RWPE2 (cell line): ENCODE data around the gene UBQLN1.

Source experiments
- ATAC-seq: fragments of 200-7000 bp; cut with Tn5 transposase; 3 replicates; pipeline ENCODE4 v1.9.1; 2021; ENCODE audit warnings: low read depth
- DNase-seq: peaks from one replicate; pipeline ENCODE4 v3.0.0-alpha.2; 2020; ENCODE audit warnings: low spot score
- H3K27ac ChIP-seq: fragments of 450-650 bp; 2 replicates; pipeline ENCODE4 v1.5.1; 2017; ENCODE audit warnings: mild to moderate bottlenecking; ENCODE audit not compliant: poor library complexity, severe bottlenecking
- H3K27me3 ChIP-seq: fragments of 250-450 bp; sonication (Bioruptor Pico); 2 replicates; pipeline ENCODE4 v1.5.1; 2021; ENCODE audit warnings: mild to moderate bottlenecking, moderate library complexity; ENCODE audit not compliant: insufficient read depth, poor library complexity, severe bottlenecking
- H3K36me3 ChIP-seq: fragments of 250-450 bp; sonication (Bioruptor Pico); 2 replicates; pipeline ENCODE4 v1.5.1; 2020; ENCODE audit warnings: low read depth, mild to moderate bottlenecking, moderate library complexity
- H3K4me1 ChIP-seq: fragments of 250-450 bp; sonication (Bioruptor Pico); 2 replicates; pipeline ENCODE4 v1.5.1; 2021; ENCODE audit warnings: mild to moderate bottlenecking, moderate library complexity; ENCODE audit not compliant: insufficient read depth, poor library complexity, severe bottlenecking
- H3K4me3 ChIP-seq: fragments of 250-450 bp; sonication (Bioruptor Pico); 2 replicates; pipeline ENCODE4 v1.5.1; 2021; ENCODE audit warnings: mild to moderate bottlenecking, moderate library complexity; ENCODE audit not compliant: severe bottlenecking
- H3K9me3 ChIP-seq: fragments of 250-450 bp; sonication (Bioruptor Pico); 2 replicates; pipeline ENCODE4 v1.5.1; 2021; ENCODE audit warnings: mild to moderate bottlenecking, moderate library complexity; ENCODE audit not compliant: severe bottlenecking
- CTCF ChIP-seq: fragments of 450-650 bp; IDR thresholded peaks from one replicate; pipeline ENCODE4 v1.5.1; 2017; ENCODE audit warnings: mild to moderate bottlenecking, moderate library complexity; ENCODE audit not compliant: poor library complexity, severe bottlenecking

UBQLN1 gene

GRCh38 chr9:83724436-83724835 lies 16.7 kb upstream of the UBQLN1 start:
- DNase-seq (no peak), ATAC-seq (no peak)
- Histone ChIP-seq H3K27me3 (no peaks in the 10 kb centered on the region), H3K36me3 (no peaks in the 10 kb centered on the region), H3K4me1 (no peaks in the 10 kb centered on the region), H3K4me3 (no peak overlapping the region), H3K27ac (no peak overlapping the region), H3K9me3 (no peaks in the 10 kb centered on the region)
- TF ChIP-seq CTCF: no peak

GRCh38 chr9:83722726-83723495 lies 15.2 kb upstream of the UBQLN1 start:
- no peak for DNase-seq
- H3K4me3 ChIP-seq: no peak overlapping the region
- no peak for ATAC-seq

GRCh38 chr9:83721509-83721908 lies 13.8 kb upstream of the UBQLN1 start:
- ATAC-seq: no peak
- Histone ChIP-seq H3K36me3 (no peaks in the 10 kb centered on the region), H3K4me1 (no peaks in the 10 kb centered on the region), H3K9me3 (no peaks in the 10 kb centered on the region), H3K27ac (no peak overlapping the region), H3K27me3 (no peaks in the 10 kb centered on the region), H3K4me3 (no peak overlapping the region)
- TF ChIP-seq CTCF: no peak
- no peak for DNase-seq

More at GRCh38 chr9:83722726-83723495, 15.2 kb upstream of the UBQLN1 start:
- no peak overlapping the region for H3K27ac ChIP-seq
- no peaks in the 10 kb centered on the region for H3K36me3 ChIP-seq
- H3K9me3 ChIP-seq: no peaks in the 10 kb centered on the region
- TF ChIP-seq CTCF: no peak
- H3K27me3 ChIP-seq: no peaks in the 10 kb centered on the region
- no peaks in the 10 kb centered on the region for H3K4me1 ChIP-seq

- ATAC-seq: no peak
- no peak for TF ChIP-seq CTCF
- no peak overlapping the region for H3K27ac ChIP-seq
Measured at GRCh38 chr9:83715794-83716193, 8.0 kb upstream of the UBQLN1 start.

GRCh38 chr9:83715221-83715620 lies 7.5 kb upstream of the UBQLN1 start:
- H3K4me1 ChIP-seq: no peaks in the 10 kb centered on the region
- DNase-seq (no peak), ATAC-seq (no peak)
- TF ChIP-seq CTCF: no peak
- no peaks in the 10 kb centered on the region for H3K36me3 ChIP-seq
- no peak overlapping the region for H3K4me3 ChIP-seq
- no peak overlapping the region for H3K27ac ChIP-seq
- H3K27me3 ChIP-seq: no peaks in the 10 kb centered on the region
- no peaks in the 10 kb centered on the region for H3K9me3 ChIP-seq

More at GRCh38 chr9:83715794-83716193, 8.0 kb upstream of the UBQLN1 start:
- no peaks in the 10 kb centered on the region for H3K4me1 ChIP-seq
- H3K36me3 ChIP-seq: no peaks in the 10 kb centered on the region
- DNase-seq: no peak
- no peaks in the 10 kb centered on the region for H3K9me3 ChIP-seq
- no peak overlapping the region for H3K4me3 ChIP-seq
- no peaks in the 10 kb centered on the region for H3K27me3 ChIP-seq
